HUDEP-2 (cell line): ENCODE results near the gene CDCA5.

Experiments used
- DNase-seq, 76 experiments: peaks; one replicate each; lab custom pipeline; 2025; ENCODE audit not compliant: unreplicated experiment in 76 of 76; lab: John Stamatoyannopoulos, UW

The CDCA5 gene

GRCh38 chr11:65078786-65079342 lies 5.0 kb downstream of the CDCA5 start:
- DNase-seq = no peak

- DNase-seq = peak in 39 of 76 experiments; percentile 4 to 66 (median 30)
These were observed 5.7 kb downstream of the CDCA5 start for GRCh38 chr11:65078151-65078550.

- no peak for DNase-seq
These were observed 6.4 kb downstream of the CDCA5 start for GRCh38 chr11:65077451-65077850.

GRCh38 chr11:65072631-65072966 lies 11.2 kb downstream of the CDCA5 start:
- no peak for DNase-seq

GRCh38 chr11:65071907-65072630 lies 11.8 kb downstream of the CDCA5 start:
- DNase-seq = no peak

- no peak for DNase-seq
These were observed 14.6 kb downstream of the CDCA5 start for GRCh38 chr11:65069217-65069616.

- DNase-seq = no peak
These were observed 16.4 kb downstream of the CDCA5 start for GRCh38 chr11:65067446-65067845.

- DNase-seq = no peak
These were observed 17.0 kb downstream of the CDCA5 start for GRCh38 chr11:65066805-65067291.

- DNase-seq = no peak
These were observed 17.5 kb downstream of the CDCA5 start for GRCh38 chr11:65066315-65066714.

GRCh38 chr11:65065851-65066250 lies 18.0 kb downstream of the CDCA5 start:
- no peak for DNase-seq

GRCh38 chr11:65064847-65065240 lies 19.0 kb downstream of the CDCA5 start:
- DNase-seq = no peak

- DNase-seq = no peak
These were observed 20.3 kb downstream of the CDCA5 start for GRCh38 chr11:65063532-65063931.

GRCh38 chr11:65060913-65061408 lies 22.9 kb downstream of the CDCA5 start:
- peak in 25 of 76 experiments; percentile 5 to 100 (median 29) for DNase-seq

GRCh38 chr11:65059959-65060824 lies 23.6 kb downstream of the CDCA5 start:
- peak in 10 of 76 experiments; percentile 5 to 20 (median 10) for DNase-seq

- DNase-seq = no peak
These were observed 24.3 kb downstream of the CDCA5 start for GRCh38 chr11:65059523-65059922.

- DNase-seq = no peak
These were observed 25.3 kb downstream of the CDCA5 start, which contains the start of gene NAALADL1 for GRCh38 chr11:65058419-65059054. Gene NAALADL1 (minus strand): TSS chr11:65058553. CDS start chr11:65058521, 32 bp downstream.

GRCh38 chr11:65058012-65058411 lies 25.8 kb downstream of the CDCA5 start:
- DNase-seq = no peak

GRCh38 chr11:65057526-65057925 lies 26.3 kb downstream of the CDCA5 start:
- no peak for DNase-seq

- no peak for DNase-seq
These were observed 26.8 kb downstream of the CDCA5 start for GRCh38 chr11:65056999-65057398.

- no peak for DNase-seq
These were observed 28.3 kb downstream of the CDCA5 start for GRCh38 chr11:65055538-65055937.
